ENCODE data around the gene RNFT2.

RNFT2 gene

GRCh38 chr12:116898669-116899068 lies 160.6 kb downstream of the RNFT2 start:
- Histone ChIP-seq H3K9me3 (ENCODE audit: control insufficient read depth, insufficient read depth, low read length) (no peaks in the 10 kb centered on the region), H3F3A (ENCODE audit: control insufficient read depth, insufficient read depth) (no peaks in the 10 kb centered on the region)

GRCh38 chr12:116901612-116902011 lies 163.5 kb downstream of the RNFT2 start:
- no peak for TF ChIP-seq EZH2phosphoT487 (IDR thresholded peaks at IDR 0.05; ENCODE audit: borderline replicate concordance, low read length)
- TF ChIP-seq, protein P1, sequence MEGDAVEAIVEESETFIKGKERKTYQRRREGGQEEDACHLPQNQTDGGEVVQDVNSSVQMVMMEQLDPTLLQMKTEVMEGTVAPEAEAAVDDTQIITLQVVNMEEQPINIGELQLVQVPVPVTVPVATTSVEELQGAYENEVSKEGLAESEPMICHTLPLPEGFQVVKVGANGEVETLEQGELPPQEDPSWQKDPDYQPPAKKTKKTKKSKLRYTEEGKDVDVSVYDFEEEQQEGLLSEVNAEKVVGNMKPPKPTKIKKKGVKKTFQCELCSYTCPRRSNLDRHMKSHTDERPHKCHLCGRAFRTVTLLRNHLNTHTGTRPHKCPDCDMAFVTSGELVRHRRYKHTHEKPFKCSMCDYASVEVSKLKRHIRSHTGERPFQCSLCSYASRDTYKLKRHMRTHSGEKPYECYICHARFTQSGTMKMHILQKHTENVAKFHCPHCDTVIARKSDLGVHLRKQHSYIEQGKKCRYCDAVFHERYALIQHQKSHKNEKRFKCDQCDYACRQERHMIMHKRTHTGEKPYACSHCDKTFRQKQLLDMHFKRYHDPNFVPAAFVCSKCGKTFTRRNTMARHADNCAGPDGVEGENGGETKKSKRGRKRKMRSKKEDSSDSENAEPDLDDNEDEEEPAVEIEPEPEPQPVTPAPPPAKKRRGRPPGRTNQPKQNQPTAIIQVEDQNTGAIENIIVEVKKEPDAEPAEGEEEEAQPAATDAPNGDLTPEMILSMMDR (IDR thresholded peaks at IDR 0.05; ENCODE audit: low read depth, low read length, poor library complexity, severe bottlenecking) = no peak

More at GRCh38 chr12:116898669-116899068, 160.6 kb downstream of the RNFT2 start:
- H3K4me1 ChIP-seq (ENCODE audit: control insufficient read depth, low read length) = peaks cover 10% of the 10 kb centered on the region
- H3K27me3 ChIP-seq (ENCODE audit: control insufficient read depth, low read length) = peaks cover 11% of the 10 kb centered on the region
- H3K27ac ChIP-seq (ENCODE audit: low read depth, low read length) = no peak overlapping the region
- H3K4me2 ChIP-seq (ENCODE audit: low read length) = no peak overlapping the region
- no peaks in the 10 kb centered on the region for H3K36me3 ChIP-seq (ENCODE audit: control insufficient read depth, low read length)
- H3K79me2 ChIP-seq (ENCODE audit: control insufficient read depth, low read length) = no peaks in the 10 kb centered on the region
- H3K4me3 ChIP-seq (ENCODE audit: low read length) = no peak overlapping the region
- no peaks in the 10 kb centered on the region for H3K9me2 ChIP-seq (replicated peaks; ENCODE audit: control insufficient read depth, low read length)
- TF ChIP-seq EZH2phosphoT487 (IDR thresholded peaks at IDR 0.05; ENCODE audit: borderline replicate concordance, low read length) = no peak
- TF ChIP-seq, protein P1 (IDR thresholded peaks at IDR 0.05; ENCODE audit: low read depth, low read length, poor library complexity, severe bottlenecking) = no peak
- no peaks in the 10 kb centered on the region for H4K20me1 ChIP-seq (ENCODE audit: control insufficient read depth, insufficient read depth, low read depth, low read length)

More at GRCh38 chr12:116901612-116902011, 163.5 kb downstream of the RNFT2 start:
- Histone ChIP-seq H3K4me3 (ENCODE audit: low read length) (no peak overlapping the region), H3K4me1 (ENCODE audit: control insufficient read depth, low read length) (peaks cover 10% of the 10 kb centered on the region), H3K36me3 (ENCODE audit: control insufficient read depth, low read length) (no peaks in the 10 kb centered on the region), H3K4me2 (ENCODE audit: low read length) (no peak overlapping the region), H3K27me3 (ENCODE audit: control insufficient read depth, low read length) (peaks cover 18% of the 10 kb centered on the region), H3K9me2 (replicated peaks; ENCODE audit: control insufficient read depth, low read length) (no peaks in the 10 kb centered on the region), H3F3A (ENCODE audit: control insufficient read depth, insufficient read depth) (no peaks in the 10 kb centered on the region), H3K79me2 (ENCODE audit: control insufficient read depth, low read length) (no peaks in the 10 kb centered on the region), H3K27ac (ENCODE audit: low read depth, low read length) (no peak overlapping the region), H4K20me1 (ENCODE audit: control insufficient read depth, insufficient read depth, low read depth, low read length) (no peaks in the 10 kb centered on the region), H3K9me3 (ENCODE audit: control insufficient read depth, insufficient read depth, low read length) (no peaks in the 10 kb centered on the region)

Data from DOHH2 (cell line).